Measurements from ENCODE around the gene EEF2K.
"Not testable (repeated sequence)": the region's sequence is repeated elsewhere in the genome, so short reads cannot be mapped to it uniquely, and the experiment has no call there.

Gene EEF2K

GRCh38 chr16:22164482-22164881 is 41.6 kb upstream of the EEF2K start:
- peaks cover 60% of the 10 kb centered on the region for H3K27me3 Mint-ChIP-seq (ENCODE audit: low read depth, poor library complexity)
- DNase-seq, result no peak
- TF ChIP-seq CTCF (IDR thresholded peaks at IDR 0.05), result no peak
- no peaks in the 10 kb centered on the region for H3K4me1 Mint-ChIP-seq
- H3K9me3 Mint-ChIP-seq, result peaks cover 16% of the 10 kb centered on the region
- H3K36me3 Mint-ChIP-seq (ENCODE audit: low read depth), result peaks cover 5% of the 10 kb centered on the region
- no peak overlapping the region for H3K4me3 Mint-ChIP-seq
- H3K27ac Mint-ChIP-seq, result no peak overlapping the region

GRCh38 chr16:22165508-22166285 is 40.4 kb upstream of the EEF2K start:
- H3K4me3 Mint-ChIP-seq, result no peak overlapping the region
- H3K36me3 Mint-ChIP-seq (ENCODE audit: low read depth), result peaks cover 5% of the 10 kb centered on the region
- H3K27ac Mint-ChIP-seq, result no peak overlapping the region
- no peaks in the 10 kb centered on the region for H3K4me1 Mint-ChIP-seq
- peaks cover 16% of the 10 kb centered on the region for H3K9me3 Mint-ChIP-seq
- DNase-seq, result no peak
- TF ChIP-seq CTCF (IDR thresholded peaks at IDR 0.05), result no peak
- H3K27me3 Mint-ChIP-seq (ENCODE audit: low read depth, poor library complexity), result peaks cover 52% of the 10 kb centered on the region

GRCh38 chr16:22171953-22172352 is 34.1 kb upstream of the EEF2K start:
- Mint-ChIP-seq H3K4me3 (no peak overlapping the region), H3K36me3 (ENCODE audit: low read depth) (no peaks in the 10 kb centered on the region), H3K27me3 (ENCODE audit: low read depth, poor library complexity) (peaks cover 13% of the 10 kb centered on the region), H3K27ac (no peak overlapping the region), H3K4me1 (peaks cover 4% of the 10 kb centered on the region), H3K9me3 (peaks cover 5% of the 10 kb centered on the region)
- no peak for TF ChIP-seq CTCF (IDR thresholded peaks at IDR 0.05)
- no peak for DNase-seq

GRCh38 chr16:22172642-22173041 is 33.4 kb upstream of the EEF2K start:
- H3K4me3 Mint-ChIP-seq; H3K4me1 Mint-ChIP-seq; H3K27ac Mint-ChIP-seq; H3K9me3 Mint-ChIP-seq; DNase-seq; H3K36me3 Mint-ChIP-seq (ENCODE audit: low read depth): not testable (repeated sequence)
- peaks cover 13% of the 10 kb centered on the region for H3K27me3 Mint-ChIP-seq (ENCODE audit: low read depth, poor library complexity)

- Mint-ChIP-seq H3K9me3 (no peaks in the 10 kb centered on the region), H3K36me3 (ENCODE audit: low read depth) (no peaks in the 10 kb centered on the region), H3K4me1 (peaks cover 4% of the 10 kb centered on the region), H3K27ac (no peak overlapping the region), H3K27me3 (ENCODE audit: low read depth, poor library complexity) (peaks cover 19% of the 10 kb centered on the region), H3K4me3 (no peak overlapping the region)
- TF ChIP-seq CTCF (IDR thresholded peaks at IDR 0.05), result no peak
- DNase-seq, result no peak
These were observed 31.4 kb upstream of the EEF2K start for GRCh38 chr16:22174642-22175041.

- H3K9me3 Mint-ChIP-seq, result no peaks in the 10 kb centered on the region
- no peak for TF ChIP-seq CTCF (IDR thresholded peaks at IDR 0.05)
- DNase-seq, result no peak
- H3K36me3 Mint-ChIP-seq (ENCODE audit: low read depth), result no peaks in the 10 kb centered on the region
- H3K27ac Mint-ChIP-seq, result no peak overlapping the region
- peaks cover 15% of the 10 kb centered on the region for H3K27me3 Mint-ChIP-seq (ENCODE audit: low read depth, poor library complexity)
- H3K4me3 Mint-ChIP-seq, result no peak overlapping the region
- H3K4me1 Mint-ChIP-seq, result peaks cover 4% of the 10 kb centered on the region
These were observed 27.8 kb upstream of the EEF2K start for GRCh38 chr16:22177968-22178930.
